Medulla oblongata (tissue), 1 donor: ENCODE measurements around the gene CDH24.
A peak's percentile ranks its signal among the peaks of the same experiment; 100 is the strongest.

Source experiments
- DNase-seq: peaks from one replicate; pipeline ENCODE4 v3.0.0-alpha.2; 2015; ENCODE audit errors: extremely low spot score

The CDH24 gene

GRCh38 chr14:23060536-23061260, 3.4 kb upstream of the CDH24 start:
- DNase-seq: no peak

GRCh38 chr14:23058654-23059504, 1.6 kb upstream of the CDH24 start:
- no peak for DNase-seq

GRCh38 chr14:23057757-23058653, 685 bp upstream of the CDH24 start:
- peak; percentile 89 for DNase-seq

- DNase-seq: peak; percentile 72
Measured at GRCh38 chr14:23056145-23056955, 970 bp downstream of the CDH24 start.

GRCh38 chr14:23055621-23056144, 1.6 kb downstream of the CDH24 start:
- peak; percentile 33 for DNase-seq

- no peak for DNase-seq
Measured at GRCh38 chr14:23055147-23055550, 2.2 kb downstream of the CDH24 start.

- DNase-seq: no peak
Measured at GRCh38 chr14:23054000-23054811, 3.1 kb downstream of the CDH24 start.

GRCh38 chr14:23053426-23053825, 3.9 kb downstream of the CDH24 start:
- DNase-seq: no peak

GRCh38 chr14:23052671-23053070, 4.6 kb downstream of the CDH24 start:
- DNase-seq: no peak

GRCh38 chr14:23052182-23052623, 5.1 kb downstream of the CDH24 start:
- DNase-seq: peak; percentile 30

- no peak for DNase-seq
Measured at GRCh38 chr14:23051141-23052057, 5.9 kb downstream of the CDH24 start.

GRCh38 chr14:23049011-23049410, 8.3 kb downstream of the CDH24 start:
- DNase-seq: no peak

- DNase-seq: no peak
Measured at GRCh38 chr14:23047751-23048693, 9.3 kb downstream of the CDH24 start.

GRCh38 chr14:23047034-23047634, 10.2 kb downstream of the CDH24 start:
- DNase-seq: no peak

GRCh38 chr14:23045419-23046357, 11.6 kb downstream of the CDH24 start:
- DNase-seq: no peak

- DNase-seq: no peak
Measured at GRCh38 chr14:23044840-23045239, 12.5 kb downstream of the CDH24 start.
